Testis (tissue), 2 donors: Measurements from ENCODE around the gene PIAS4.

Source experiments
- CTCF ChIP-seq, 3 experiments: fragments of 450-650 bp in 2 of 3; fragments of 200-600 bp in 1 of 3; sonication (generic) in 1 of 3; IDR thresholded peaks; one replicate each; pipeline ENCODE4 v1.5.1; 2016 to 2019; ENCODE audit warnings: antibody characterized with exemption in 3 of 3, mild to moderate bottlenecking in 2 of 3, moderate library complexity in 1 of 3
- POLR2A ChIP-seq: fragments of 450-650 bp; IDR thresholded peaks from one replicate; pipeline ENCODE4 v1.6.1; 2017; ENCODE audit warnings: antibody characterized with exemption, mild to moderate bottlenecking, moderate library complexity

- TF ChIP-seq CTCF (IDR thresholded peaks at IDR 0.05) (no peak), POLR2A (no peak)
Observed at GRCh38 chr19:4043966-4044715, 36.6 kb downstream of the PIAS4 start.
